ENCODE measurements around the gene NFIX. TPM values are rescaled to one million over a fixed set of nuclear protein-coding genes. Genes with fewer than 3 reads are reported as not detected.
"Not testable (repeated sequence)": the region's sequence is repeated elsewhere in the genome, so short reads cannot be mapped to it uniquely, and the experiment has no call there.

NFIX gene
- total and polyA plus RNA-seq, 2 experiments from 2014 or later: not detected

- H3K27me3 ChIP-seq: no peaks in the 10 kb centered on the region
- peaks cover 6% of the 10 kb centered on the region for H3K4me1 ChIP-seq (ENCODE audit: low read depth)
- no peaks in the 10 kb centered on the region for H3K9me3 ChIP-seq (ENCODE audit: low read depth)
- H3K4me3 ChIP-seq: no peak overlapping the region
- H3K36me3 ChIP-seq: peaks cover 32% of the 10 kb centered on the region
- DNase-seq (ENCODE audit: low read depth in 1 of 2, low spot score in 1 of 2): no peak
- peak overlapping the region; percentile 34 for H3K27ac ChIP-seq
- TF ChIP-seq, protein P1, sequence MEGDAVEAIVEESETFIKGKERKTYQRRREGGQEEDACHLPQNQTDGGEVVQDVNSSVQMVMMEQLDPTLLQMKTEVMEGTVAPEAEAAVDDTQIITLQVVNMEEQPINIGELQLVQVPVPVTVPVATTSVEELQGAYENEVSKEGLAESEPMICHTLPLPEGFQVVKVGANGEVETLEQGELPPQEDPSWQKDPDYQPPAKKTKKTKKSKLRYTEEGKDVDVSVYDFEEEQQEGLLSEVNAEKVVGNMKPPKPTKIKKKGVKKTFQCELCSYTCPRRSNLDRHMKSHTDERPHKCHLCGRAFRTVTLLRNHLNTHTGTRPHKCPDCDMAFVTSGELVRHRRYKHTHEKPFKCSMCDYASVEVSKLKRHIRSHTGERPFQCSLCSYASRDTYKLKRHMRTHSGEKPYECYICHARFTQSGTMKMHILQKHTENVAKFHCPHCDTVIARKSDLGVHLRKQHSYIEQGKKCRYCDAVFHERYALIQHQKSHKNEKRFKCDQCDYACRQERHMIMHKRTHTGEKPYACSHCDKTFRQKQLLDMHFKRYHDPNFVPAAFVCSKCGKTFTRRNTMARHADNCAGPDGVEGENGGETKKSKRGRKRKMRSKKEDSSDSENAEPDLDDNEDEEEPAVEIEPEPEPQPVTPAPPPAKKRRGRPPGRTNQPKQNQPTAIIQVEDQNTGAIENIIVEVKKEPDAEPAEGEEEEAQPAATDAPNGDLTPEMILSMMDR (IDR thresholded peaks at IDR 0.05; ENCODE audit: low read depth, low read length): no peak
Observed at GRCh38 chr19:12953138-12953798, 42.0 kb upstream of the NFIX start.

DNA sequence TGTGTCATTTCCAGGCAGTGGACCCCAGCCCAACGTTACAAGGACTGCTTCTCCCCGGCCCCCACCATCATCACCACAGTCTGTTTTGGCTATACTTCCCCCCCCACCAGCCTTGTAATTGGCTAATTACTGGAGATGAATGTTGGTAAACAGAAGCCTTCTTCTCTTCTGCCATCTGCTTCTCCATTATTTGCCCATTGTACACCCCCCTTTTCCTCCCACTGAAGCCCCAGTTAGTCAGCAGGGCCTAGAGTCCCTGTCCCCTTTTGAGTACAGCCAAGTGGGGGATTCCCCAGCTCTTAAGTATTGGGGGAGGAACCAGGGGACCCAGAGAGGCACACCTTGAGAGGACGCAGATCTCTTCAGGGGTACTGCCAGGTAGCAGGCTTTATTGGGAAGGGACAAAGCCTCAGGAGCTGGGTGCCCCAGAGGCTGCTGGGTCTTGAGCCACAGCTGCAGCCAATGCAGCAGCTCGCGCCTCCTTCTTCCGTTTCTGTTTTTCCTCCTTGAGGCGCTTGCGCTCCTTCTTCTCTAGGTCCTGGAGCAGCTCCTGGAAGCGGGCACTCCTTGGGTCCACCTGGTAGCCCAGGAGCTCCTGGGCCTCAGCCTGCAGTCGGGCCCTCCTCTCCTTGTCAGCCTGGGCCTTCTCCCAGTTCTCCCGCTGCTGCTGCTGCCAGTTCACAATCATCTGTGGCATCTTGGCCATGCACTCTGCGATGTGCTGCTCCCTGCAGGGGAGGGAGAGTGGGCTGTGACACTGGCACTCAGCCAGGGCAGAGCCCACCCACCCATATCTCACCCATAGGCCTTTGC is 41.3 kb upstream of the NFIX start:
- TF ChIP-seq, protein P1 (IDR thresholded peaks at IDR 0.05; ENCODE audit: low read depth, low read length): no peak
- no peak overlapping the region for H3K4me3 ChIP-seq
- H3K27me3 ChIP-seq: no peaks in the 10 kb centered on the region
- H3K9me3 ChIP-seq (ENCODE audit: low read depth): no peaks in the 10 kb centered on the region
- peak overlapping the region; percentile 60 for H3K27ac ChIP-seq
- peaks cover 6% of the 10 kb centered on the region for H3K4me1 ChIP-seq (ENCODE audit: low read depth)
- H3K36me3 ChIP-seq: peaks cover 25% of the 10 kb centered on the region
- no peak for DNase-seq (ENCODE audit: low read depth in 1 of 2, low spot score in 1 of 2)

- Histone ChIP-seq H3K27me3 (no peaks in the 10 kb centered on the region), H3K27ac (peak overlapping the region; percentile 60), H3K4me3 (no peak overlapping the region), H3K36me3 (peaks cover 20% of the 10 kb centered on the region), H3K9me3 (ENCODE audit: low read depth) (no peaks in the 10 kb centered on the region), H3K4me1 (ENCODE audit: low read depth) (peaks cover 6% of the 10 kb centered on the region)
- TF ChIP-seq, protein P1 (IDR thresholded peaks at IDR 0.05; ENCODE audit: low read depth, low read length): no peak
- no peak for DNase-seq (ENCODE audit: low read depth in 1 of 2, low spot score in 1 of 2)
Observed at GRCh38 chr19:12954612-12954962, 40.7 kb upstream of the NFIX start.

GRCh38 chr19:12955575-12955974 is 39.7 kb upstream of the NFIX start:
- not testable (repeated sequence) for H3K27me3 ChIP-seq; DNase-seq (ENCODE audit: low read depth in 1 of 2, low spot score in 1 of 2); H3K4me1 ChIP-seq (ENCODE audit: low read depth); H3K9me3 ChIP-seq (ENCODE audit: low read depth)
- Histone ChIP-seq H3K27ac (peak overlapping the region; percentile 89), H3K4me3 (peak overlapping the region; percentile 76), H3K36me3 (peaks cover 14% of the 10 kb centered on the region)

DNA sequence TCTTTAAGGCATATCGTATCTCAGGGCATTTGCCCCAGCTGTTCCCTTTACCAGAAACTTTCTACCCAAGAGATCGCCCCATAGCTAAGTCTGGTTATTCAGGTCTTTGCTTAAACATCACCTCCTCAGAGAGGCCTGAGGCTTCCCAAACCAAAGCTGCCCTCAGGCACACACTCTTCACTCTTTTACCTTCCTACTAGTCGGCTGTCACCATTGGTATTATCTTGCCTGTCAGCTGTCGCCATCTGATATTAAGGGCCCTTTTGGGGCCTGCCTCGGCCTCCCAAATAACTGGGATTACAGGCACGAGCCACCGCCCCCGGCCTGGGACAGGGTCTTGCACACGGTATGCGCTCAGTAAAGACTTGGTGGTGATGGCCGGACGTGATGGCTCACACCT is 39.3 kb upstream of the NFIX start:
- Histone ChIP-seq H3K9me3 (ENCODE audit: low read depth) (no peaks in the 10 kb centered on the region), H3K4me3 (peak overlapping the region; percentile 76), H3K27me3 (no peaks in the 10 kb centered on the region), H3K36me3 (peaks cover 10% of the 10 kb centered on the region), H3K27ac (peak overlapping the region; percentile 89), H3K4me1 (ENCODE audit: low read depth) (peaks cover 6% of the 10 kb centered on the region)
- DNase-seq (ENCODE audit: low read depth in 1 of 2, low spot score in 1 of 2): no peak
- TF ChIP-seq, protein P1 (IDR thresholded peaks at IDR 0.05; ENCODE audit: low read depth, low read length): no peak

Measured in cardiac muscle cell (in vitro differentiated cells and primary cell).